ENCODE measurements around the gene RFK. TPM values are rescaled to one million over a fixed set of nuclear protein-coding genes. Genes with fewer than 3 reads are reported as not detected.

Gene RFK
- total and polyA plus RNA-seq, 9 of the 15 experiments (the other 6 are each of a cell fraction or from before 2014, with no cell fraction given): 3.8 to 51.1 (median 14.8) TPM

DNA sequence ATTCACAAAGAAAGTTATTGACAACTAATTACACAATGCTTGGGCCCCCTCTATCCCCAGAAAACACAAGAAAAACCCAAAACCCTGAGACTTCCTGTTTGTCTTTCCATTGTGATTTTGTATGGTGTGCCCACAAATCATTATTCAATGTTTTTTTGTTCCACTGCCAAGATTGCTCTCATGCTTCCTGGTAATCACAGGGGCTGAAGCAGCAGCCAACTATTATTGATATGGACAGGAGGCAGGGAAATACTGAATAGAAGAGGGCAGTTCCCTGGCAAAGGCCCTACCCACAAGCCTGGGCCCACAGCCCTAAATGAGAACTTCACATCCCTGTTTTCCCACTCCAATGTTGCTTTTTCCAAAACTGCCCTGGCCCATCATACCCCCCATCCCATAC lies 21.5 kb upstream of the RFK start (continued):
- TF ChIP-seq TCFL5 (CRISPR knock-in tag; conservative IDR thresholded peaks at IDR 0.05): no peak

DNA sequence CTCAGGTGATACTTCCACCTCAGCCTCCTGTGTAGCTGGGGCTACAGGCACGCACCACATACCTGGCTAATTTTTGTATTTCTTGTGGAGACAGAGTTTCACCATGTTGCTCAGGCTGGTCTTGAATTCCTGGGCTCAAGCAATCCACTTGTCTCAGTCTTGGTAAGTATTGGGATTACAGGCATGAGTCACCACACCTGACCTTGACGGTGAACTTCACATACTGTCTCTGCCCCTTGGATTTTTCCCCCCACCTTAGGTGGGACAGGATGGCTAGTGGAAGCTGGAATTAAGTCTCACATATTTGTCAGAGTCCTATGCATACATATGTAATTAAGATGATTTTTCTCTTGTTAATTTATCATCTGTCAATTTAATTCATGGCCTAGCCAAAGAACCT lies 20.9 kb upstream of the RFK start:
- BruUV-seq (replicated peaks): no TSS peak
- Histone ChIP-seq H3K4me2 (ENCODE audit: insufficient read depth, low read length) (no peak overlapping the region), H3K36me3 (ENCODE audit: control insufficient read depth, insufficient read depth, low read length) (no peaks in the 10 kb centered on the region), H4K20me1 (replicated peaks; ENCODE audit: control insufficient read depth, insufficient read depth, low read length) (no peaks in the 10 kb centered on the region), H3K27ac (ENCODE audit: extremely low read depth, low read depth, low read length) (no peak overlapping the region), H3K9me3 (replicated peaks; ENCODE audit: control insufficient read depth, insufficient read depth, low read depth, low read length) (no peaks in the 10 kb centered on the region), H3K27me3 (ENCODE audit: control insufficient read depth in 2 of 2, insufficient read depth in 2 of 2, low read length in 2 of 2) (no peaks in the 10 kb centered on the region; a peak in 1 of 5 replicates), H3K4me1 (replicated peaks in 1 of 2; ENCODE audit: control insufficient read depth in 2 of 2, insufficient read depth in 2 of 2, low read length in 2 of 2) (no peaks in the 10 kb centered on the region), H3K9me1 (ENCODE audit: control insufficient read depth, insufficient read depth, low read length) (no peaks in the 10 kb centered on the region), H3K9ac (ENCODE audit: insufficient read depth in 1 of 2, low read depth in 2 of 2, low read length in 2 of 2) (no peak overlapping the region), H2AFZ (ENCODE audit: low read depth, low read length) (no peak overlapping the region), H3K79me2 (ENCODE audit: control insufficient read depth, insufficient read depth, low read length) (no peaks in the 10 kb centered on the region), H3K4me3 (no peak overlapping the region)
- TF ChIP-seq MTA3 (IDR thresholded peaks at IDR 0.05; ENCODE audit: borderline replicate concordance) (no peak), CHCHD3 (CRISPR knock-in tag; IDR thresholded peaks at IDR 0.05) (no peak)
- TF ChIP-seq, protein P1, sequence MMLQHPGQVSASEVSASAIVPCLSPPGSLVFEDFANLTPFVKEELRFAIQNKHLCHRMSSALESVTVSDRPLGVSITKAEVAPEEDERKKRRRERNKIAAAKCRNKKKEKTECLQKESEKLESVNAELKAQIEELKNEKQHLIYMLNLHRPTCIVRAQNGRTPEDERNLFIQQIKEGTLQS (IDR thresholded peaks at IDR 0.05): 0 out of 2 replicates have a peak, but pooled peaks have one; percentile 9
- TF ChIP-seq, protein P1 (CRISPR knock-in tag; conservative IDR thresholded peaks at IDR 0.05): no peak
- in situ Hi-C loops (cut with MboI) (no loop called here), intact Hi-C loops (cut with micrococcal nuclease) (loop anchor here (10.0 kb wide), 1 partner anchor 50 kb away; no protein-coding TSS in a partner anchor)
- CTCF ChIA-PET (ENCODE audit: low intra/inter-chr PET ratio): no interaction called here
- no peak for ATAC-seq
- DNase-seq (ENCODE audit: extremely low read depth in 1 of 4, low spot score in 3 of 4): no peak
- POLR2A ChIA-PET: interaction anchor here (0.5 to 0.7 kb wide), 2 partner anchors 47 to 277 kb away, joined by 4 read pairs; no protein-coding TSS in a partner anchor
- no peak for FAIRE-seq
- WGBS (ENCODE audit: insufficient coverage, low coverage, missing lambda C conversion rate): 0% methylated on average over 1 of the region's 2 CpGs
